Ectodermal cell (in vitro differentiated cells): ENCODE measurements around the gene MLLT10.
"Not testable (repeated sequence)": the region's sequence is repeated elsewhere in the genome, so short reads cannot be mapped to it uniquely, and the experiment has no call there.

Source experiments
- H3K27ac ChIP-seq: 2 replicates; pipeline ENCODE4 v1.7.0; 2013; ENCODE audit warnings: mild to moderate bottlenecking, low read depth, low read length; ENCODE audit not compliant: insufficient read depth, poor library complexity, severe bottlenecking
- H3K27me3 ChIP-seq: 2 replicates; pipeline ENCODE4 v1.7.0; 2013; ENCODE audit warnings: mild to moderate bottlenecking, low read length; ENCODE audit not compliant: insufficient read depth, control insufficient read depth, poor library complexity, severe bottlenecking
- H3K36me3 ChIP-seq: one replicate; pipeline ENCODE4 v1.7.0; 2013; ENCODE audit warnings: low read length; ENCODE audit not compliant: control insufficient read depth, insufficient read depth
- H3K4me1 ChIP-seq: one replicate; pipeline ENCODE4 v1.7.0; 2013; ENCODE audit warnings: low read length; ENCODE audit not compliant: control insufficient read depth, insufficient read depth
- H3K4me3 ChIP-seq: 2 replicates; pipeline ENCODE4 v1.7.0; 2013; ENCODE audit warnings: low read depth, low read length, control low read depth; ENCODE audit not compliant: insufficient read depth
- H3K9me3 ChIP-seq: 2 replicates; pipeline ENCODE4 v1.7.0; 2013; ENCODE audit warnings: mild to moderate bottlenecking, low read length, moderate library complexity; ENCODE audit not compliant: control insufficient read depth
- WGBS, 2 experiments: methylation state at CpG; one replicate each; pipeline ENCODE4 v1.1.7; 2013; ENCODE audit warnings: missing lambda C conversion rate in 2 of 2; 5-methylcytosine and 5-hydroxymethylcytosine counted together

MLLT10 gene

GRCh38 chr10:21529032-21529910, 4.8 kb upstream of the MLLT10 start:
- H3K27me3 ChIP-seq, result no peaks in the 10 kb centered on the region
- H3K4me1 ChIP-seq, result peaks cover 6% of the 10 kb centered on the region
- peak overlapping the region; percentile 87 for H3K4me3 ChIP-seq
- H3K9me3 ChIP-seq, result no peaks in the 10 kb centered on the region
- peak overlapping the region; percentile 71 for H3K27ac ChIP-seq
- no peaks in the 10 kb centered on the region for H3K36me3 ChIP-seq
- 27 to 31% methylated on average over 8 to 9 of the region's 9 CpGs for WGBS, 2 experiments

GRCh38 chr10:21530168-21530567, 3.9 kb upstream of the MLLT10 start:
- no peaks in the 10 kb centered on the region for H3K27me3 ChIP-seq
- H3K4me1 ChIP-seq, result peaks cover 6% of the 10 kb centered on the region
- H3K36me3 ChIP-seq, result no peaks in the 10 kb centered on the region
- no peak overlapping the region for H3K27ac ChIP-seq
- H3K4me3 ChIP-seq, result no peak overlapping the region
- whole genome bisulfite sequencing, 2 experiments, result no CpG with 5 or more reads among the region's 1 CpG
- no peaks in the 10 kb centered on the region for H3K9me3 ChIP-seq

- Histone ChIP-seq H3K27me3 (no peaks in the 10 kb centered on the region), H3K9me3 (no peaks in the 10 kb centered on the region), H3K27ac (no peak overlapping the region), H3K4me3 (no peak overlapping the region), H3K36me3 (no peaks in the 10 kb centered on the region), H3K4me1 (peaks cover 6% of the 10 kb centered on the region)
- 89 to 100% methylated on average over 1 of the region's 1 CpG for WGBS, 2 experiments
Measured at GRCh38 chr10:21530641-21531040, 3.4 kb upstream of the MLLT10 start.

- Histone ChIP-seq H3K36me3 (no peaks in the 10 kb centered on the region), H3K9me3 (no peaks in the 10 kb centered on the region), H3K4me3 (no peak overlapping the region), H3K27ac (no peak overlapping the region), H3K4me1 (peaks cover 6% of the 10 kb centered on the region), H3K27me3 (no peaks in the 10 kb centered on the region)
- WGBS, 2 experiments, result no CpG with 5 or more reads among the region's 1 CpG
Measured at GRCh38 chr10:21531164-21531563, 2.9 kb upstream of the MLLT10 start.

GRCh38 chr10:21532694-21533466, 1.2 kb upstream of the MLLT10 start:
- 55% methylated on average over 10 of the region's 10 CpGs for WGBS, 2 experiments
- Histone ChIP-seq H3K27ac (peak overlapping the region; percentile 89), H3K9me3 (no peaks in the 10 kb centered on the region), H3K4me3 (peak overlapping the region; percentile 53), H3K4me1 (peaks cover 6% of the 10 kb centered on the region), H3K36me3 (no peaks in the 10 kb centered on the region), H3K27me3 (no peaks in the 10 kb centered on the region)

- 0 to 1% methylated on average over 22 to 24 of the region's 26 CpGs for WGBS, 2 experiments
- Histone ChIP-seq H3K4me1 (peaks cover 6% of the 10 kb centered on the region), H3K9me3 (no peaks in the 10 kb centered on the region), H3K4me3 (peak overlapping the region; percentile 53), H3K27me3 (no peaks in the 10 kb centered on the region), H3K27ac (peak overlapping the region; percentile 75), H3K36me3 (no peaks in the 10 kb centered on the region)
Measured at GRCh38 chr10:21534280-21534586, 201 bp downstream of the MLLT10 start.

GRCh38 chr10:21534604-21535493, 817 bp downstream of the MLLT10 start:
- peak overlapping the region; percentile 75 for H3K27ac ChIP-seq
- no peaks in the 10 kb centered on the region for H3K9me3 ChIP-seq
- H3K4me3 ChIP-seq, result peak overlapping the region; percentile 53
- 0% methylated on average over 94 to 96 of the region's 96 CpGs for WGBS, 2 experiments
- no peaks in the 10 kb centered on the region for H3K27me3 ChIP-seq
- H3K4me1 ChIP-seq, result peaks cover 6% of the 10 kb centered on the region
- H3K36me3 ChIP-seq, result peaks cover 6% of the 10 kb centered on the region

- peak overlapping the region; percentile 53 for H3K4me3 ChIP-seq
- H3K4me1 ChIP-seq, result peaks cover 6% of the 10 kb centered on the region
- 42 to 46% methylated on average over 9 of the region's 9 CpGs for WGBS, 2 experiments
- H3K36me3 ChIP-seq, result peaks cover 11% of the 10 kb centered on the region
- H3K27me3 ChIP-seq, result no peaks in the 10 kb centered on the region
- H3K9me3 ChIP-seq, result no peaks in the 10 kb centered on the region
- H3K27ac ChIP-seq, result peak overlapping the region; percentile 44
Measured at GRCh38 chr10:21535494-21535965, 1.5 kb downstream of the MLLT10 start.

- not testable (repeated sequence) for H3K4me1 ChIP-seq, H3K27me3 ChIP-seq, H3K27ac ChIP-seq, H3K9me3 ChIP-seq
- Histone ChIP-seq H3K36me3 (peaks cover 11% of the 10 kb centered on the region), H3K4me3 (peak overlapping the region; percentile 53)
- WGBS, 2 experiments, result 87 to 90% methylated on average over 9 of the region's 9 CpGs
Measured at GRCh38 chr10:21535976-21536375, 1.9 kb downstream of the MLLT10 start.
